Fibroblast of lung (primary cell): Measurements from ENCODE around the gene CYTH1. TPM values are rescaled to one million over a fixed set of nuclear protein-coding genes. Genes with fewer than 3 reads are reported as not detected.

Experiments used
- DNase-seq, 2 donors: peaks; one replicate each; pipeline versions ENCODE4 v3.0.0 to v3.0.0-alpha.2; 2010; ENCODE audit warnings: low read depth in 2 of 2
- H2AFZ ChIP-seq: 2 replicates; pipeline ENCODE4 v1.5.1; 2012; ENCODE audit warnings: low read length, control low read depth, inconsistent platforms
- H3K27ac ChIP-seq: 2 replicates; pipeline ENCODE4 v1.5.1; 2011; ENCODE audit warnings: low read length, control low read depth; ENCODE audit not compliant: insufficient read depth
- H3K27me3 ChIP-seq: 2 replicates; pipeline ENCODE4 v1.5.1; 2011; ENCODE audit warnings: mild to moderate bottlenecking, low read length; ENCODE audit not compliant: control insufficient read depth, insufficient read depth
- H3K36me3 ChIP-seq: 2 replicates; pipeline ENCODE4 v1.5.1; 2011; ENCODE audit warnings: low read length; ENCODE audit not compliant: control insufficient read depth, insufficient read depth
- H3K4me1 ChIP-seq: 2 replicates; pipeline ENCODE4 v1.5.1; 2011; ENCODE audit warnings: low read length; ENCODE audit not compliant: control insufficient read depth, insufficient read depth; ENCODE audit errors: extremely low read depth
- H3K4me2 ChIP-seq: 2 replicates; pipeline ENCODE4 v1.5.1; 2011; ENCODE audit warnings: low read length, control low read depth; ENCODE audit not compliant: insufficient read depth; ENCODE audit errors: extremely low read depth
- H3K4me3 ChIP-seq, 4 experiments: fragments of 200-600 bp in 1 of 4; sonication (generic) in 1 of 4; replicated peaks in 1 of 4; 2 replicates each; pipeline ENCODE4 v1.5.1; 2011 to 2016; ENCODE audit warnings: low read length in 4 of 4, low read depth in 3 of 4, mild to moderate bottlenecking in 3 of 4, control low read depth in 2 of 4, inconsistent platforms in 1 of 4, mixed read lengths in 1 of 4; ENCODE audit not compliant: insufficient read depth in 1 of 4; ENCODE audit errors: control extremely low read depth in 1 of 4
- H3K79me2 ChIP-seq: 2 replicates; pipeline ENCODE4 v1.5.1; 2012; ENCODE audit warnings: mild to moderate bottlenecking, low read length, inconsistent platforms; ENCODE audit not compliant: control insufficient read depth, insufficient read depth
- H3K9ac ChIP-seq: 2 replicates; pipeline ENCODE4 v1.5.1; 2011; ENCODE audit warnings: mild to moderate bottlenecking, low read length, control low read depth; ENCODE audit not compliant: insufficient read depth
- H3K9me3 ChIP-seq: 2 replicates; pipeline ENCODE4 v1.5.1; 2012; ENCODE audit warnings: low read depth, low read length; ENCODE audit not compliant: control insufficient read depth, insufficient read depth
- H4K20me1 ChIP-seq: 2 replicates; pipeline ENCODE4 v1.5.1; 2011; ENCODE audit warnings: low read length; ENCODE audit not compliant: control insufficient read depth, insufficient read depth; ENCODE audit errors: extremely low read depth
- CTCF ChIP-seq, 2 donors: IDR thresholded peaks in 1 of 2; conservative IDR thresholded peaks in 1 of 2; 1 replicate in 1 of 2; 2 replicates in 1 of 2; pipeline ENCODE4 v1.5.1; 2011 to 2012; ENCODE audit warnings: low read length in 2 of 2, control low read depth in 1 of 2, inconsistent platforms in 1 of 2, low read depth in 1 of 2, mild to moderate bottlenecking in 1 of 2
- EZH2 ChIP-seq: IDR thresholded peaks from 2 replicates; pipeline ENCODE4 v1.5.1; 2012; ENCODE audit warnings: low read length, control low read depth, mild to moderate bottlenecking; ENCODE audit errors: missing control alignments
- polyA plus RNA-seq, 2 donors: library from polyadenylated mRNA; depleted of rRNA in 1 of 2; stranded (reverse) in 1 of 2; unstranded in 1 of 2; fragments of >200 nt; gene quantifications; 2 replicates each; pipeline ENCODE4 v1.2.1, GENCODE V29; 2011 to 2012; ENCODE audit warnings: missing spikeins in 1 of 2
- total RNA-seq: library from RNA; depleted of rRNA; stranded (reverse); fragments of >200 nt; gene quantifications from 2 replicates; pipeline ENCODE4 v1.2.1, GENCODE V29; 2014

CYTH1 gene
- total and polyA plus RNA-seq, 2 donors (not counting 1 experiment from before 2014, with no cell fraction given), result 8.9 to 9.9 TPM

GRCh38 chr17:78766743-78767294, 15.3 kb downstream of the CYTH1 start:
- H3K9ac ChIP-seq, result no peak overlapping the region
- no peak for TF ChIP-seq EZH2
- TF ChIP-seq CTCF (conservative IDR thresholded peaks at IDR 0.05 in 1 of 2, IDR thresholded peaks at IDR 0.05 in 1 of 2; ENCODE audit: low read depth in 1 of 2, low read length in 2 of 2), result no peak
- H3K27me3 ChIP-seq, result no peaks in the 10 kb centered on the region
- no peaks in the 10 kb centered on the region for H4K20me1 ChIP-seq
- H3K36me3 ChIP-seq, result no peaks in the 10 kb centered on the region
- no peak overlapping the region for H2AFZ ChIP-seq
- no peak for DNase-seq
- no peak overlapping the region for H3K4me3 ChIP-seq
- H3K4me2 ChIP-seq, result no peak overlapping the region
- peaks cover 2% of the 10 kb centered on the region for H3K79me2 ChIP-seq
- H3K27ac ChIP-seq, result no peak overlapping the region
- H3K9me3 ChIP-seq, result no peaks in the 10 kb centered on the region
- no peaks in the 10 kb centered on the region for H3K4me1 ChIP-seq

GRCh38 chr17:78766225-78766624, 15.8 kb downstream of the CYTH1 start:
- no peak for DNase-seq
- Histone ChIP-seq H3K9me3 (no peaks in the 10 kb centered on the region), H3K9ac (no peak overlapping the region), H3K4me3 (no peak overlapping the region), H3K27ac (no peak overlapping the region), H3K4me2 (no peak overlapping the region), H3K79me2 (peaks cover 2% of the 10 kb centered on the region), H4K20me1 (no peaks in the 10 kb centered on the region), H3K4me1 (no peaks in the 10 kb centered on the region), H2AFZ (no peak overlapping the region), H3K27me3 (no peaks in the 10 kb centered on the region), H3K36me3 (no peaks in the 10 kb centered on the region)
- TF ChIP-seq EZH2 (no peak), CTCF (conservative IDR thresholded peaks at IDR 0.05 in 1 of 2, IDR thresholded peaks at IDR 0.05 in 1 of 2; ENCODE audit: low read depth in 1 of 2, low read length in 2 of 2) (no peak)

- DNase-seq, result no peak
- Histone ChIP-seq H3K4me3 (no peak overlapping the region), H3K4me1 (no peaks in the 10 kb centered on the region), H3K9me3 (no peaks in the 10 kb centered on the region), H3K79me2 (peaks cover 2% of the 10 kb centered on the region), H3K9ac (no peak overlapping the region), H3K4me2 (no peak overlapping the region), H3K27me3 (no peaks in the 10 kb centered on the region), H3K36me3 (no peaks in the 10 kb centered on the region), H3K27ac (no peak overlapping the region), H4K20me1 (no peaks in the 10 kb centered on the region), H2AFZ (no peak overlapping the region)
- no peak for TF ChIP-seq EZH2
- TF ChIP-seq CTCF (conservative IDR thresholded peaks at IDR 0.05 in 1 of 2, IDR thresholded peaks at IDR 0.05 in 1 of 2; ENCODE audit: low read depth in 1 of 2, low read length in 2 of 2), result no peak
These were observed 16.3 kb downstream of the CYTH1 start for GRCh38 chr17:78765821-78766220.
